Epithelial cell of esophagus (primary cell): Measurements from ENCODE around the gene TTC33.

Source experiments
- DNase-seq: peaks from one replicate; pipeline ENCODE4 v3.0.0; 2010; ENCODE audit warnings: low read depth
- H3K4me3 ChIP-seq: 2 replicates; pipeline ENCODE4 v1.5.1; 2011; ENCODE audit warnings: mild to moderate bottlenecking, low read length, control low read depth
- TF ChIP-seq, protein P1 (sequence below): IDR thresholded peaks from 2 replicates; pipeline ENCODE4 v1.5.1; 2011; ENCODE audit warnings: low read depth, mild to moderate bottlenecking, low read length, control low read depth, inconsistent platforms; ENCODE audit not compliant: insufficient read depth; ENCODE audit errors: missing control alignments

TTC33 gene

GRCh38 chr5:40478766-40479165 lies 277.0 kb downstream of the TTC33 start:
- no peak for DNase-seq
- TF ChIP-seq, protein P1, sequence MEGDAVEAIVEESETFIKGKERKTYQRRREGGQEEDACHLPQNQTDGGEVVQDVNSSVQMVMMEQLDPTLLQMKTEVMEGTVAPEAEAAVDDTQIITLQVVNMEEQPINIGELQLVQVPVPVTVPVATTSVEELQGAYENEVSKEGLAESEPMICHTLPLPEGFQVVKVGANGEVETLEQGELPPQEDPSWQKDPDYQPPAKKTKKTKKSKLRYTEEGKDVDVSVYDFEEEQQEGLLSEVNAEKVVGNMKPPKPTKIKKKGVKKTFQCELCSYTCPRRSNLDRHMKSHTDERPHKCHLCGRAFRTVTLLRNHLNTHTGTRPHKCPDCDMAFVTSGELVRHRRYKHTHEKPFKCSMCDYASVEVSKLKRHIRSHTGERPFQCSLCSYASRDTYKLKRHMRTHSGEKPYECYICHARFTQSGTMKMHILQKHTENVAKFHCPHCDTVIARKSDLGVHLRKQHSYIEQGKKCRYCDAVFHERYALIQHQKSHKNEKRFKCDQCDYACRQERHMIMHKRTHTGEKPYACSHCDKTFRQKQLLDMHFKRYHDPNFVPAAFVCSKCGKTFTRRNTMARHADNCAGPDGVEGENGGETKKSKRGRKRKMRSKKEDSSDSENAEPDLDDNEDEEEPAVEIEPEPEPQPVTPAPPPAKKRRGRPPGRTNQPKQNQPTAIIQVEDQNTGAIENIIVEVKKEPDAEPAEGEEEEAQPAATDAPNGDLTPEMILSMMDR = no peak
- H3K4me3 ChIP-seq = no peak overlapping the region

- peak; percentile 81 for DNase-seq
- no peak overlapping the region for H3K4me3 ChIP-seq
- TF ChIP-seq, protein P1 = no peak
Observed at GRCh38 chr5:40477856-40478546, 277.8 kb downstream of the TTC33 start.

DNA sequence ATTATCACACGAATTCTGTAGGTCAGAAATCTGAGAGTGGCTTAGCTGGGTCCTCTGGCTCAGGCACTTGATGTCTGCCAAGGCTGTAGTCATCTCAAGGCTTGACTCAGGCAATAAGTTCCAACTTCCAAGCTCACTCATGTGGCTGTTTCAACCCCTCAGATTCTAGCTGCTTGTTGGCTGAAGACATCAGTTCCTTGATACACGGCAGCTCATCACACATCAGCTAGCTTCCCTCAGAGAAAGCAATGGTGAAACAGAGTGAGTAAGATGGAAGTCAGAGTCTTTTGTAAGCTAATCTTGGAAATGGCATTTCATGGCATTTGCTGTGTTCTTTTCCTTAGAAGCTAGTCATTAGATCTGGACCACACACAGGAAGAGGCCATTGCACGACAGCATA lies 280.2 kb downstream of the TTC33 start:
- peak; percentile 31 for DNase-seq
- no peak overlapping the region for H3K4me3 ChIP-seq
- TF ChIP-seq, protein P1 = no peak

DNA sequence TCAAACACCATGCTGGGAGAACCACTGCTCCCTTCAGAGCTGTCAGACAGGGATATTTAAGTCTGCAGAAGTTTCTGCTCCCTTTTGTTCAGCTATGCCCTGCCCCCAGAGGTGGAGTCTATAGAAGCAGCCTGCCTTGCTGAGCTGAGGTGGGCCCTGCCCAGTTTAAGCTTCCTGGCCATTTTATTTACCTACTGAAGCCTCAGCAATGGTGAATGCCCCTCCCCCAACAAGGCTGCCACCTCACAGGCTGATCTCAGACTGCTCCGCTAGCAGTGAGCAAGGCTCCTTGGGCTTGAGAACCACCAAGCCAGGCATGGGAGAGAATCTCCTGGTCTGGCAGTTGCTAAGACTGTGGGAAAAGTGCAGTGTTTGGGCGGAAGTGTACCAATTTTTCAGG lies 281.5 kb downstream of the TTC33 start:
- H3K4me3 ChIP-seq = no peak overlapping the region
- TF ChIP-seq, protein P1 = no peak
- DNase-seq = no peak

- H3K4me3 ChIP-seq = no peak overlapping the region
- TF ChIP-seq, protein P1 = no peak
- no peak for DNase-seq
Observed at GRCh38 chr5:40465416-40465815, 290.3 kb downstream of the TTC33 start.

DNA sequence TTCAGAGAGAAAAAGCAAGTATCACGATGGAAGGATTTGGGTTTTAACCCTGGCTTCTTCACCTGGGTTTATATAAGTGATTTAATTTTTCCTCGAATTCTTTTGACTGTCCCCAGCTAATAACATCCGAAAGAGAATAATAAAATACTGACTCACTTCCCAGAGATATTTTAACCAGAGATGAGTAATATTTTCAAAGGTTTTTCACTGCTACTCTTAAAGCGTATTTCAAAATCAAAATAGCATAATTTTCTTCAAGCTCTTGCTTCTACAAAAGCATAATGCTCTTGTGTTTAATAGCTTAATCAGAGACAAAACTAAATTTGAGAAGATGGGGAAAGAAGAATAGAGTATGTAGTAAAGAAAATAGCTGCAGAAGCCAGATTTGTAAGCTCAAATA lies 291.2 kb downstream of the TTC33 start:
- DNase-seq = peak; percentile 32
- TF ChIP-seq, protein P1 = no peak
- no peak overlapping the region for H3K4me3 ChIP-seq
